NCI-H1694 (cell line): ENCODE measurements around the gene SF3B1.
"Not testable (repeated sequence)": the region's sequence is repeated elsewhere in the genome, so short reads cannot be mapped to it uniquely, and the experiment has no call there.

Source experiments
- DNase-seq: peaks from one replicate; lab custom pipeline; 2025; lab: John Stamatoyannopoulos, UW

SF3B1 gene

DNA sequence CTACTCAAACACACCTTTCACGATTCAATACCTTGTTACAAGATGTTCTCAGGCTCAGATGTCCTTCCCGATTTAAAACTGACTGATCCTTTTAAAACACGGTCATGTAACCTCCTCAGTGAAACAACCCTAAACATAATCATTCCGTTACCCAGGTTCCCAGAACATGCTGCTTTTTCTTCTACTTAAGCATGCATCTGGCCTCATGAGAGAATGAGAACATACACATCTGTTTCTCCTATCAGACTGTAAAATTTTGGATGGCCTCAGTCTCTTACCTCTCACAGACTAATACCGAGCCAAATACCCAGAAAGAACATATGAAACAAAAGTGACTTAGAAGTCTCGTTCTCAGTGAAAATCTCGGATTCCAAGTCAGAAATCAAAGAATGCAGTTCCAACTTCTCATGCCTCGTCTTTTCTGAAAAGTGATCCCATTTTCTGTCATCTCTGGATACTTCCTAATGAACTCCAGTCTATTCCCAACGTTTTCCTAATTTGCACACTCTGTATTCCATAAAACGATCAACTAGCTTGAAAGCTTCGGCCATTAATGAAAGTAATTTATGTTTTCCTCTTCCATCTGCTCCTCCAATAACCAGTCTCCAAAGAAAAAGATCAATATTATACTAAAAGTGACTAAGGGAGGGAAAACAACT lies 919 bp downstream of the SF3B1 start:
- no peak for DNase-seq

DNA sequence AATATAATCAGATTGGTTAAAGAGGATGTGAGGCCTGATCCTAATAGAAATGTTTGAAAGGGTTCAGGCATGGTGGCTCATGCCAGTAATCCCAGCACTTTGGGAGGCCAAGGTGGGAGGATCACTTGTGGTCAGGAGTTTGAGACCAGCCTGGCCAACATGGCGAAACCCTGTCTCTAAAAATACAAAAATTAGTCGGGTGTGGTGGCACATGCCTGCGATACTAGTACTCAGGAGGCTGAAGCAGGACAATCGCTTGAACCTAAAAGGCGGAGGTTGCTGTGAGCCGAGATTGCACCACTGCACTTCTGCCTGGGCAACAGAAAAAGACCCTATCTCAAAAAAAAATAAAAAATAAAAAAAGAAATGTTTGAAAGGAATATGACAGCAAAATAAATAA lies 2.3 kb downstream of the SF3B1 start:
- not testable (repeated sequence) for DNase-seq

DNA sequence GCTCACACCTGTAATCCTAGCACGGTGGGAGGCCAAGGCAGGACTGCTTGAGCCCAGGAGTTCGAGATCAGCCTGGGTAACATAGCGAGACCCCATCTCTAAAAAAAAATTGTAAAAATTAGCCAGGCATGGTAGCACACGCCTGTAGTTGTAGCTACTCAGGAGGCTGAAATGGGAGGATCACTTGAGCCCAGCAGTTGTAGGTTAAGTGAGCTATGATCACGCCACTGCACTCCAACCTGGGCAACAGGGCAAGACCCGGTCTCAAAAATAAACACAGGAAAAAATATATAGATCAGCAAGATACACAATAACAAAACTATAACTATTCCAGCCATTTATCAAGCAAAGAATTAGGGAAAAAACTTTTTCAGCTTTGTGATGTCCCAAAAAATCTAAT lies 3.0 kb downstream of the SF3B1 start:
- no peak for DNase-seq

DNA sequence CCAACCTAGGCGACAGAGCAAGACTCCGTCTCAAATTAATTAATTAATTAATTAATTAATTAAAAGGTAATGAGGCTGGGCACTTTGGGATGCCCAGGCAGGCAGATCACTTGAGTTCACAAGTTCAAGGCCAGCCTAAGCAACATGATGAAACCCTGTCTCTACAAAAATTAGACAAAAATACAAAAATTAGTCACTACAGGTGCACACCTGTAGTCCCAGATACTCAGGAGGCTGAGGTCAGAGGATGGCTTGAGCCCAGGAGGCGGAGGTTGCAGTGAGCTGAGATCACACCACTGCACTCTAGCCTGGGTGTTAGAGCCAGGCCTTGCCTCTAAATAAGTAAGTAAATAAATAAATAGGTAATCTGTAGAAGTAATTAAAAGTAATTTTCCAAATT lies 6.8 kb downstream of the SF3B1 start:
- no peak for DNase-seq

DNA sequence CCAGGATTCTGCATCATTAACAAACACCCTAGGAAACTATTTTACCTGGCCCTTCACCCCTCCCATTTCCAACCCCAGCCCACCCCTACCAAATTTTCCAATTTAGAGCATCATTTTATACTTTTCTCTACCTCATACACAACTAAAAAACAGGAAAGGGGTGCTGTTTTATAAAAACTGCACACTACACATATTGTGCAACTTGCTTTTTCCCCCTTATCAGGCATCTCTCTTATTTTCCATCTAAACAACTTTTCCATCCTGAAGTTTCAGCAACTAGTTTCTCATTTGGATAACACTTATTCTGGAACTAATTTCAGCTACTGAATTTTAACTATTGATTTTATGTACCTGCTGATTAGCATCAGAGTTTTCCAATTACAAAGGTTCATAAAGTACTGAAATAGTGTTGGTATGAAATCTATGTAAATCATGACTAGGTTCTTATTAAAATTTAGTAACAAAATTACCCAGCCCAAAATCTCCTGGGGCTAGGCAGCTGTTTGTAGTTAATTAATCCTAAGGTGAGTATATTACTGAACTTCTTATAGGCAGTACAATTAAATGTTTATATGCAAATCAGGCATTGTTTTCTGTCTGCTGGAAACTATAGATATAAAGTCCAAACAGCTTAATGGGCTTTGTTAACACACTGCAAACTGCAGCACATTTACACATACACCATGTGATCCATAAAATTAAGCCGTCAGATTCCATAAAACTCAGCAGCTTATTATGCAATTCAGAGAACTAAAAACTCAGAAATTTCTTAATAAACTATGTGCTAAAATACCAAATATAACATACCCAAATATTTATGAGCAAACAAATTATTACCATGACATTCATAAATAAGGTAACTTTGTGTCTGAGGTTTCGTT lies 7.9 kb downstream of the SF3B1 start:
- no peak for DNase-seq

DNA sequence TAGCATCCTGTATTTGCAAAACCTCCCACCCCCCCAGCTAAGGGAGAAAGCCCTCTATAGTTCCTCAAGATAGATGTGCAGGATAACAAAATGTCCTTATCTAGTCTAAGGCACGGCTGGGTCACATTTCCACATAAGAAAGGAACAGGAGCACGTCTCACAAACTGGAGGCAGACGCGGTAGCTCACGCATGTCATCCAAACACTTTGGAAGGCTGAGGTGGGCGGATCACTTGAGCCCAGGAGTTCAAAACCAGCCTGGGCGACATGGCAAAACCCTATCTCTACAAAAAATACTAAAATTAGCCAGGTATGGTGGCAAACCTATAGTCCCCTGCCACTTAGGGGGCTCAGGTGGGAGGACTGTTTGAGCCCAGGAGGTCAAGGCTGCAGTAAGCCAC lies 9.3 kb downstream of the SF3B1 start:
- DNase-seq = no peak

DNA sequence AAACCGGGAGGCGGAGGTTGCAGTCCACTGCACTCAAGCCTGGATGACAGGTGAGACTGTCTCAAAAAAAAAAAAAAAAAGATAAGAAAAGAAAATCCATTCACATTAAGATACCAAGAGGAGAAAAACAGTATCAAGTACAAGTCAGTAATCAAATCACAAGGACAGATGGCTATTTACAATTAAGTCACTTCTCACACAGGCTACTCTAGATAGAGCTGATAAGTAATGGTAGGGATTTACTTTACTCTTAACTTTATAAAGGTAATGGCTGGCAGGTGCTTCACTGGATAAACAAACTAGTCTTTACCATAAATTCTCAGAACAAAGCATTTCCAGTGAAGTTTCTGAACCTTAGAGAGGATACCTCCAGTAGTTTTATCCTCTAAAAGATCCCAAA lies 11.5 kb downstream of the SF3B1 start:
- no peak for DNase-seq

DNA sequence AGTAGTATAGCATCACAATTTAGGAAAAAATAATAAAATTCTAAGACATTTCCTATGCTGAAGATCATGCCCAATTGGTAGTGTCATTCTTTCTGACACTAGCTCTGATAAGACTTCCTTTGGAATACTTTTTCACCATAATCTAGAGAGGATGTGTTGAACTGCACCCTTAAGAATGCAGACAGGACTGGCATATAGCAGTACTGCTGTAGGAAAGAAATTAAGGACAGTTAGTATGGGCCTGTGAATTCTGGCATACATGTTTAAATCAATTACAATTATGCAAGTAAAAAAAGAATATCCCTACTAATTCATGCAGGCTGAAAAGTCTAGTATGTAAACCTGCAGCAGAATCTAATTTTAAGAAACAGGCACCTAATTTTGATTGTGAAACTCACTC lies 15.4 kb downstream of the SF3B1 start:
- DNase-seq = no peak

DNA sequence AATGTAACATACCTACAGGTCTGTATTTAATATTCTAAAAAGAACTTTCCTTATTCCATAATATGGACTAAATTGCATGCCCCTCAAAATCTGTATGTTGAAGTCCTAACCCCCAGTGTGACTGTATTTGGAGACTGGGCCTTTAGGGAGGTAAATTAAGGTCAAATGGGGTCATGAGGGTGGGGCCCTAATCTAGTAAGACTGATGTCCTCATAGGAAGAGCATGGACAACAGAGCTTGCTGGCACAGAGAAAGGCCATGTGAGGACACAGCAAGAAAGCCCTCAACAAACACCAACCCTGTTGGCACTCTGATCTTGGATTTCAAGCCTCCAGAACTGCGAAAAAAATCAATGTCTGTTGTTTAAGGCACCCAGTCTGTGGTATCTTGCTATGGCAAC lies 18.6 kb downstream of the SF3B1 start:
- DNase-seq = no peak

DNA sequence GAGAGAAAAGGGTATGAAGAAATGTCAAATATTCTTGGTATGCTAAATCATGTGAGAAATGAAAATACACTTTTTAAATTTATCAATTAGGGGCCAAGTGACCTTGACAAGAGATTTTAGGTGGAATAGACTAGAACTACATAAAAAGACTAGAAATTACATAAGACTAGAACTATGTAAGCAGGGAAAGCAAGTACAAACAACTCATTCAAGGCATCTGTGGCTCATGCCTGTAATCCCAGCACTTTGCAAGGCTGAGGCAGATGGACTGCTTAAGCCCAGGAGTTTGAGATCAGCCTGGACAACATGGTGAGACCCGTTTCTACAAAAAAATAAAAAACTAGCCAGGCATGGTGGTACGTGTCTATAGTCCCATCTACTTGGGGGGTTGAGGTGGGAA lies 20.3 kb downstream of the SF3B1 start:
- DNase-seq = no peak

DNA sequence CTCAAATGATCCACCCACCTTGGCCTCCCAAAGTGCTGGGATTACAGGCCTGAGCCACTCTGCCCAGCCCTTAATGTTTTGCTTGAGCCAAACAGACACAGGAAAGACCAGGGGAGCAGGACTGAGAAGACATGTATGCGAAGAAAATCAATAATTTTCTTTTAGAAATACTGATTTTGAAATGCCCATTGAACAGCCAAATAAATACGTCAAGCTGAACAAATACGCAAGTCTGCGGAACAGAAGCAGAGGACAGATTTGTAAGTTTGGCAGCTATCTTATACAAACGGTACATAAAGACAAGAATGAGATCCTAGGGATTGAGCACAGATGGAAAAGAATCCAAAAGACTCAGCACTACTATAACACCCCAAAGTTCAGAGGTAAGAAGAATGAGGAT lies 20.8 kb downstream of the SF3B1 start:
- DNase-seq = no peak

DNA sequence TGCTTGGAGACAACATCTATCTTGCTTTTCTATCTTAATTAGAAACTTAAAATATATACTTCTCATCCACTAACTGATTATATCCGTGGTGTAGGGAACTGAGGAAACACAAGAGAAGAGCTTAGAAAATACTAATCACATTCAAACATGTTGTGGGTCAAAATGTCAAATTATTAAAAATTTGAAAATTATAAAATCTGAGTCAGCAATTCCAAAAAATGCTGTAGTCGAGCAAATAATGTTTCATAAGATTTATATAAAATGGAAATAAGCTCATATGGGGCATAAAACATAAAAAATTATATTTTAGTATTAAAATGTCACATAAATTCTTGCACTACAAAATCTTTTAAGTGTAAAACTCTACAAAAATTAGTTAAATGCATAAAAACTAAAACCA lies 29.2 kb downstream of the SF3B1 start:
- no peak for DNase-seq

DNA sequence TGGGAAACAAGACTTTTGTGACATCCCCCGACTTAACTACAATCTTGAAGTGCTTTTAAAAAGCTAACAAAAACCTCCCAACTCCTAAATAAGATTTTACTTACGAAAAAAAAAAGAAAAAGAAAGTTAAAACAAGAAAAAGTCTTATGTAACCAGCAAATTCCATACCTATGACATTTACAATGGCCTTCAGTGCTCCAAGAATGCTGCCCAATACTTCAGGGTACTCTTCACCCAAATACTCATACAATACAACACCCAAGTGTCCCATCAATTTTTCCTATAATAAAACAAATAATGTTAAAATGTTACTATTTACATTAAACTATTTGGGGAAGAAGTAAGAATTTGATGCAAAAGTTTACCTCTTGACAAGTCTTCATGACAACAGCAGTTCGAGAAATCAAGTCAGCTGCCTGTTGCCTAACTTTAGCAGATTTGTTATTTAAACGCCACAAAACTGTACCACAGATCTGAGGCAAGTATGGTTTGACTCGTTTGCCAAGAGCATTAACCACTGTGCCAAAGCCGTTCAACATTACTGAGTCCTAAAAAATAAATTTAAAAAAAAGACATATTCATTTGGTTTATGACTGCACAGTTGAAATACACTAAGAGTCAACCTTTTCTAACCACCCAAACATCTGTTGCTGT lies 34.8 kb downstream of the SF3B1 start:
- no peak for DNase-seq

DNA sequence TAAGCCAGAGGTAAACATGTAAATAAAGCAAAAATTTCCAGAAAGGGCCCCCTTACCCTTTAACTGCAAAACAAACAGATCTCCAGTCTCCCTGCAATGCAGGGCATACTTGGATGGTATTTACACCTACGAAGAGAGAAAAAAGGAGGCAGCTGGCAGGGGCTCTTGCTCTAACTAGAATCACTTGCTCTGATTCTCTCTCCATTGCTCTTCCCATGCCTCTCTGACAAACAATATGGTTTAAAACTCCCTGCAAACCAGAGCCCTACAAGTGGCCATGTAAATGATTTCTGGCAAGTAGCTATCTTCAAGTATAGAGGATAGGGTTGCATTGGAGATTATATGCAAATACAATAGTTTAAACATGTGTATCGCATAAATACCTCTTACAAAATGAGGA lies 35.9 kb downstream of the SF3B1 start:
- no peak for DNase-seq

DNA sequence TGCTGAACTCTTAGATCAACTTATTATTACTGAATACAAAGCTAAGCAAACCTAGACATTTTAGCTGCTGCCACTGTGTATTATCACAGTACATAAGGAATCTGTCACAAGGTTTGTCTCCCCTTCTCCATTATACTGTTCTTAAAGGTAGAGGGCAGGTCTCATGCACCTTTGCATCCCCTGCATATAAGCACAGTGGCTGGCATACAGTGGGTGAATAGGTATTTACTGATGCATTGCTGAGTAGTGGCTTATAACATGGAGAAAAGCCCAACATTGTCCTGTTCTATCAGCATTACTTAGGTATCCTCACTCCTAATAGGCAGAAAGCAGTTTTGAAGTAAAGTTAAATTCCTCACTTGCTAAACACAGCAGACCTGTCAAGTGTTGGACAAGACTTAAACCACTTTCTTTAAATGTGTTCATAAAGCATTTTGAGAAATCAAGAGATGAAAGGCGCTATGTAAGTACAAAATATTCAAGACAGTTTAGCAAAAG lies 43.6 kb downstream of the SF3B1 start:
- DNase-seq = no peak

DNA sequence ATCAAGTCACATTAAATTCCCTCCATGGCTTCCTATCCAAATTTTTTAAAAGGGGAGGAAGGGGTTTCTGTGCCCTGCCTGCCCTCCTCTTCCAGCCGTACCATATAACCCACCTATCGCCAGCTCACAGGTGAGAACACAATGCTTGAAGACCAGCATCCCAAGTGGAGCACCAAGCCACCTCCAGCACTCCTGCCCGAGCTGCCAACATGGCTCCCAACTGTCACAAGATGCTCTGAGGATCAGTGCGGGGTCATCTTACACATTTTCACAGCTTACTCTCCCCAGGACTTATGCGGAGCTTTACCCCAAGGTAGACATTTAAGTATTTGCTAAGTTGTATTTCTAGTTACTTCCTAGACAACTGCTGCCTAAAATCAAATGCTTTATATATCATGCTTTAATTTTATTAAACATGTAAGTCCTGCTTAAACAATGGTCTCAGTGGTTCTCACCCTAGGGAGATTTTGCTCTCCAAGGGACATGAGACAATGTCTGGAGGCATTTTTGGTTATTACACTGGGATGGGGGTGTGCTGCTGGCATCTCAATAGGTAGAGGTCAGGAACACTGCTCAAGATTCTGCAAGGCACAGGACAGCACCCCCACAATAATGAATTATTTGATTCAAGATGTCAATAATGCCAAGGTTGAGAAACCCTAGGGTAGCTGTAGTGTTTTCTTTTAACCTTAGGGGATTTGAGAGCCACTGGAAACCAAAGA lies 45.8 kb downstream of the SF3B1 start:
- DNase-seq = no peak

DNA sequence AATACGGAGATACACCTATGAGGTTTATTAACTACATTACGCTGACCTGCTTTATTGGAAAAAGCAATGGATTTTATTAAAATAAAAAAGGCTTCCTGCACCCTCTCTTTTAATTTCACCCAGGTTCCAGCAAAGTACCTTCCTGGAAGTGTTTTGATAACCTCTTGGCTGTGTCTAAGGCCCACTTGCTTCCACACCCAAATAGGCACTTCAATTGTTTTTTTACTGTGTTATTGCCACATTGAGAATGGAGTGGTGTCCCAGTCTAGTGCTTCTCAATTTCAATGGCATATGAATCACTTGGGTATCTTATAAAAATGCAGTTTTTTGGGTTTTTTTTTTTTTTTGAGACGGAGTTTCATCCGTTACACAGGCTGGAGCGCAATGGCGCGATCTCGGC lies 47.6 kb downstream of the SF3B1 start:
- no peak for DNase-seq

DNA sequence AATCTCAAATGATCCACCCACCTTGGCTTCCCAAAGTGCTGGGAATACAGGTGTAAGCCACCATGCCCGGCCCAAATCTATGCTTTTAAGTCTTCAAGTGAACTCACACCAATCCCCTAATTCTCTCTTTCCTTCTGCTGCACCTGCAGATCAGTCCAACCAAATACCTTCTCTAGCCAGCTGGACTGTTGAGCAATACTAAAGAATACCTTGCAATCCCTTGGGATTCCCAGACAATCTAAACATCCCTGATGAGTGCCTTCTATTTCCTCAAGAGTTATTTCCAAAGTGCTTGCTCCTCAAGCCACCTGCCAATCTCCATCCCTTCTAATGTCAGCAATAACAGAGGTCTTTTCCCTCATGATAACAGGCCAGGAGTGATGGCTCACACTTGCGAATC lies 48.6 kb downstream of the SF3B1 start:
- no peak for DNase-seq

DNA sequence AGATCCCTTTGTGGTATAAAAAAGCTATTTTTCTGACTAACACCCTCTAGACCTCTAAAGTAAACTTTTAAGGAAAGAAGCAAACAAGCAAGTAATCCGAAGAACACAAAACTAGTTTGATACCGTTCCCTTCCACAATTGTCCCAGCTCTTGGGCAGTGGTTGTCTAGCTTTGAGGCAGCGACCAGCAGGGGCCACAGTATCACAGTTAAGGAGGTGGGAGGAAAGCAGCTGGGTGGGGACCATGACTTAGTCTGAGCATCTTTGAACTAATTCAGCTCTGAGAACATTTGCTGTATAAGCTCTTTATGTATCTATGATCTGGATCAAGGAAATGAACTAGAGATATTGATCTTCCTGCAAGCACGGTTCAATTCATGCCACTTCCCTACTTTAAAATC lies 51.0 kb downstream of the SF3B1 start:
- DNase-seq = no peak

DNA sequence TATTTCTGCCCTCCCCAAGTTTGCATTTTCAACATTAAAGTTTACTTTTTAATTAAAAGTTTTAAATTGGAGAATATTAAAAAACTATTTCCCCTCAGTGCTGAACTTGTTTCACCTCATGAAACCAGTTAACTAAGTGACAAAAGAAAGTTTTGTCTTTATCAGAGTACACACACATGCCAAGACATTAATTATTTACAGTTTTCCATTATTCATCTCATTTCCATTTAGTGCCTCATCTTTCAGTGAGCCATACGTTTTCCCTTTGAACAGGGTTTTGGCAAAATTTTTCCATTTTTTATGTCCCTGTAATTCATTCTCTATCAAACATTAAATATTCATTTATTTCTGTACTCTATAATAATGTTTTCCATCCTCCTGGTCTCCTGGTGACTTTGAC lies 53.2 kb downstream of the SF3B1 start:
- DNase-seq = no peak

DNA sequence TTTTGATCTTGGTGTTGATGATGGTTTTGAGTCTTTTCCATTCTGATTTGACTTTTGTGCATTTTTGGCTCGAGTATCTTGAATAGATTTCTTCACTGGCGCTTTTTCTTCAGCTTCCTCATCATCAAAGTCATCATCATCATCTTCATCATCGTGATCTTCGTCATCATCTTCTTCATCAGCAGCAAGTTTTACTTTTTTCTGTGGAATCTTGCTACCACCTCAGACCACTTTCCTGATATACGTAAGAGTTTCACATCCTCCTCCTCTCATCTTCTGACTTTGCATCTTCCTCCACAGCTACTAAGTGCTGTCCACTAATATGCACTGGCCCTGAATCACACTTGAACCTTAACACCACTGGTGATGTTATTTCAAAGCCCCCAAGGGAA lies 54.9 kb downstream of the SF3B1 start:
- not testable (repeated sequence) for DNase-seq

DNA sequence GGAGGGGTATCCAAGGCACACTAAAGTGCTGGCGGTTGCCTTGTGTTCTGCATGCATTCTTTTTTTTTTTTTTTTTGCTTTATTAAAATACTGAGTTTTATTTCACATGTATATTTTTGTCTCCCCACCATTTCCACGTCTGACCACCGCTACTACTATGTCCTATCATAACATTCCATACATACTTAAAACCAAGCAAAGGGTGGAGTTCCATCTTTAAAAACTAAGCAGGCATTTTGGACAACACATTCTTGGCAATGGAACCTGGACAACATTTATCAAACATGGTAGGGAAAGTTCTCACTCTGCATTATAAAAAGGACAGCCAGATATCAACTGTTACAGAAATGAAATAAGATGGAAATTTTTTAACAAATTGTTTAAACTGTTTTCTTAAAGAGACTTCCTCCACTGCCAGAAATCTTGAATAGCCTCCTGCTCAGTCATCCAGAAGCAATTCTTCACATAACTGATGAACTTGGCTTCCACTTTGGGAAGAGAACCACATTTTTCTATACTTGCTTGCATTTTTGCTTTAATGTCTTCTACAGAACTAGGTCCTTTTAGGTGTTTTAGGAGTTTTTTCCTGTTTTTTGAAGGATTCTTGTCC lies 55.4 kb downstream of the SF3B1 start:
- not testable (repeated sequence) for DNase-seq
